PFSK-1 (cell line): Measurements from ENCODE around the gene IGF2BP2.

Experiments
- FOXP2 ChIP-seq: optimal IDR thresholded peaks from 2 replicates; pipeline ENCODE3; 2011; ENCODE audit warnings: borderline replicate concordance, control low read depth, inconsistent platforms; ENCODE audit not compliant: insufficient read depth; ENCODE audit errors: extremely low read length, extremely low read depth
- POLR2AphosphoS5 ChIP-seq: IDR thresholded peaks from 2 replicates; pipeline ENCODE4 v1.6.1; 2012; ENCODE audit warnings: low read depth, mild to moderate bottlenecking, control low read depth, low read length, moderate library complexity
- REST ChIP-seq, 2 experiments: IDR thresholded peaks; 2 replicates each; pipeline versions ENCODE4 v1.6.1 to v1.8.0; 2011 to 2012; ENCODE audit warnings: low read depth in 2 of 2, low read length in 2 of 2, control low read depth in 1 of 2, inconsistent platforms in 1 of 2, mild to moderate bottlenecking in 1 of 2, moderate library complexity in 1 of 2; ENCODE audit not compliant: insufficient read depth in 1 of 2
- SIN3A ChIP-seq: IDR thresholded peaks from 2 replicates; pipeline ENCODE4 v1.6.1; 2012; ENCODE audit warnings: mild to moderate bottlenecking, low read length, moderate library complexity, borderline replicate concordance; ENCODE audit not compliant: insufficient read depth
- TAF1 ChIP-seq: IDR thresholded peaks from 2 replicates; pipeline ENCODE4 v1.6.1; 2012; ENCODE audit warnings: low read length, control low read depth, borderline replicate concordance; ENCODE audit not compliant: insufficient read depth

Gene IGF2BP2

DNA sequence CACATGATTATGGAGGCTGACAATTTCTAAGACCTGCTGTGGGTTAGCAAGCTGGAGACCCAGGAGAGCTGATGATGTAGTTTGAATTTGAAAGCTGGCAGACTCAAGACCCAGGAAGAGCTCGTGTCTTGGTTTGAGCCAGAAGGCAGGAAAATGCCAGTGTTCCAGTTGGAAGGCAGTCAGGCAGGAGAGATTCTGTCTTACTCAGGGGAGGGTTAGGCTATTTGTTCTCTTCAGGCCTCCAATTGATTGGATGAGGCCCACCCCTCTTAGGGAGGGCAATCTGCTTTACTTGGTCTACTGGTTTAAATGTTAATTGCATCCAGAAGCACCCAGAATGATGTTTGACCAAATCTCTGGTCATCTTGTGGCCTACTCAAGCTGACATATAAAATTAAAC is 40.4 kb upstream of the IGF2BP2 start:
- no peak for TF ChIP-seq TAF1
- no peak for TF ChIP-seq REST (IDR thresholded peaks at IDR 0.05; ENCODE audit: insufficient read depth in 1 of 2, low read depth in 2 of 2, low read length in 2 of 2)
- TF ChIP-seq SIN3A: no peak
- TF ChIP-seq POLR2AphosphoS5: no peak
- no peak for TF ChIP-seq FOXP2

GRCh38 chr3:185864767-185865166 is 39.9 kb upstream of the IGF2BP2 start:
- TF ChIP-seq SIN3A: no peak

DNA sequence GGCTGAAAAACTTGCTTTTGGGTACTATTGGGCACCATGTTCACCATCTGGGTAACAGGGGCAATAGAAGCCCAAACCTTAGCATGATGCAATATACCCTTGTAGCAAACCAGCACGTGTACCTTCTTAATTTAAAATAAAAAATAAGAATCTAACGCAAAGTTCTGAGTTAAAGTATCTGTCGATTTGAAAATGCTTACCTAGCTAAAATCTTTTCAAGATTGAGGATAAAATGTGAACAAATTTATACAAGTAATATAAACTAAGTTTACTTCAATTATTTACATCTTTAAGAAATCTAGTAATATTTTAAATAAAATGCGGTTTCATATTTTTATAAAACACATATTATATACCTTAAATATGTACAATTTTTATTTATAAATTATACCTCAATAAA is 38.1 kb upstream of the IGF2BP2 start:
- no peak for TF ChIP-seq SIN3A
- no peak for TF ChIP-seq POLR2AphosphoS5
- TF ChIP-seq REST (IDR thresholded peaks at IDR 0.05; ENCODE audit: insufficient read depth in 1 of 2, low read depth in 2 of 2, low read length in 2 of 2): no peak
- no peak for TF ChIP-seq FOXP2
- no peak for TF ChIP-seq TAF1

DNA sequence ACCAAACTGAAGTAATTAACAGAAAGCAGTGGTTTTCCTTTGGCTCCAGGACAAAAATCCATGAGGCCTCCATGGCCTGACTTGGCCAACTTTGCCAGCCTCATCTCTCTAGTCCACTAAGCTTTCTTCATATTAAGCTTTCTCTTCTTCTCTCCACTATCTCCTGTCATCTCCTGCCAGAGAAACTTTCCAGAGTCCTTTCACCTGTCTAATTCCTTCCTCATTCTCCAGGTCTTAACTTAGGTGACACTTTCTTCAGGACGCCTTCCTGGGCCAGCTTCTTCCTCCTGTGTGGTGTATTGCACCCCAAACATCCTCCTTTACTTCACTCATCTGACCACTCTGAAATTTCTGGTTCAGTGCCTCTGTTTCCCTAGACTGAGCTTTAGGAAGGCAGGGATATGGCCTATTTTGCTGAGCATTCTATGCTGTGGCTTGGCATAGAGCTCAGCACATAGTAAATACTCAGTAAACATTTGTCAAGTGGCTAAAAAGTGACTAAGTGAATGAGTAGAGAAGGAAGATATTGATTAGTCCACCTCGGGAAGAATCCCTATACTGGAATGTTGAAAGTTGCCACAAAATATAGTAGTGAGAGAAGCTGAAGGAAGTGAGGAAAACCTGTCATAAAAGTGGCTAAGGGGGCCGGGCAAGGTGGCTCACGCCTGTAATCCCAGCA is 34.6 kb upstream of the IGF2BP2 start:
- TF ChIP-seq SIN3A (no peak), FOXP2 (no peak), REST (IDR thresholded peaks at IDR 0.05; ENCODE audit: insufficient read depth in 1 of 2, low read depth in 2 of 2, low read length in 2 of 2) (no peak), TAF1 (no peak), POLR2AphosphoS5 (no peak)

DNA sequence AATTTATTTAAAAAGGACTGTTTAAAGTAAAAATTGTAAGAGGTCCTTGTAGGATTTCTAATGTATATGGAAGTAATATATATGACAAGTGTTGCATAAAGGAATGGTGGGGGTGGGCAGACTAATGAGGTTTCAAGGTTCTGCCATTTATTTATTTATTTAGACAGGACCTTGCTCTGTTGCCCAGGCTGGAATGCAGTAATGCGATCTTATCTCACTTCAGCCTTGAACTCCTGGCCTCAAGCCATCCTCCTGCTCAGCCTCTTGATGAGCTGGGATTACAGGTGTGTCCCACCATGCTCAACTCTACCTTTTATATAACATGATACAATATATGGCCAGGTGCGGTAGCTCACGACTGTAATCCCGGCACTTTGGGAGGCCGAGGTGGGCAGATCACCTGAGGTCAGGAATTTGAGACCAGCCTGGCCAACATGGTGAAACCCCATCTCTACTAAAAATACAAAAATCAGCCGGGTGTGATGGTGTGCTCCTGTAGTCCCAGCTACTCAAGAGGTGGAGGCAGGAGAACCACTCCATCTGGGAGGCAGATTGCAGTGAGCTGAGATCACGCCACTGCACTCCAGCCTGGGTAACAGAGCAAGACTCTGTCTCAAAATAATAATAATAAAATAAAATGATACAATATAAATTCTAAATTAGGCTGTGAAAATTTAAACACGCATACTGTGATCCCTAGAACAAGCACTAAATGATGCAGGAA is 33.8 kb upstream of the IGF2BP2 start:
- TF ChIP-seq FOXP2 (no peak), TAF1 (no peak), SIN3A (no peak), REST (IDR thresholded peaks at IDR 0.05; ENCODE audit: insufficient read depth in 1 of 2, low read depth in 2 of 2, low read length in 2 of 2) (no peak), POLR2AphosphoS5 (no peak)
